Epithelial cell of prostate (primary cell): ENCODE measurements around the gene THAP3.
"Not testable (repeated sequence)": the region's sequence is repeated elsewhere in the genome, so short reads cannot be mapped to it uniquely, and the experiment has no call there.

ENCODE experiments used
- DNase-seq: peaks from one replicate; pipeline ENCODE4 v3.0.0-alpha.2; 2011; ENCODE audit warnings: low read depth, low spot score
- H3K27ac ChIP-seq: fragments of 450-650 bp; 2 replicates; pipeline ENCODE4 v1.5.1; 2017; ENCODE audit warnings: mild to moderate bottlenecking

Gene THAP3

GRCh38 chr1:6632588-6633514, 8.2 kb downstream of the THAP3 start:
- no peak overlapping the region for H3K27ac ChIP-seq
- no peak for DNase-seq

- no peak for DNase-seq
- H3K27ac ChIP-seq, result no peak overlapping the region
These were observed 9.8 kb downstream of the THAP3 start for GRCh38 chr1:6634371-6635052.

- H3K27ac ChIP-seq, result no peak overlapping the region
- DNase-seq, result no peak
These were observed 10.7 kb downstream of the THAP3 start for GRCh38 chr1:6635161-6635909.

GRCh38 chr1:6635910-6636760, 11.5 kb downstream of the THAP3 start:
- no peak for DNase-seq
- H3K27ac ChIP-seq, result no peak overlapping the region

- not testable (repeated sequence) for H3K27ac ChIP-seq, DNase-seq
These were observed 12.1 kb downstream of the THAP3 start for GRCh38 chr1:6636778-6637177.

- H3K27ac ChIP-seq, result no peak overlapping the region
- DNase-seq, result no peak
These were observed 13.1 kb downstream of the THAP3 start for GRCh38 chr1:6637770-6638169.

GRCh38 chr1:6638226-6638625, 13.6 kb downstream of the THAP3 start:
- no peak overlapping the region for H3K27ac ChIP-seq
- no peak for DNase-seq

- not testable (repeated sequence) for H3K27ac ChIP-seq, DNase-seq
These were observed 16.2 kb downstream of the THAP3 start for GRCh38 chr1:6640867-6641266.

- no peak overlapping the region for H3K27ac ChIP-seq
- no peak for DNase-seq
These were observed 20.4 kb downstream of the THAP3 start for GRCh38 chr1:6645018-6645417.

- DNase-seq, result no peak
- H3K27ac ChIP-seq, result no peak overlapping the region
These were observed 22.0 kb downstream of the THAP3 start for GRCh38 chr1:6646499-6647148.

- no peak overlapping the region for H3K27ac ChIP-seq
- DNase-seq, result no peak
These were observed 23.9 kb downstream of the THAP3 start for GRCh38 chr1:6648556-6648955.

GRCh38 chr1:6651909-6652308, 27.2 kb downstream of the THAP3 start:
- no peak for DNase-seq
- H3K27ac ChIP-seq, result no peak overlapping the region

- no peak for DNase-seq
- no peak overlapping the region for H3K27ac ChIP-seq
These were observed 28.3 kb downstream of the THAP3 start for GRCh38 chr1:6652986-6653385.

GRCh38 chr1:6653436-6654290, 29.0 kb downstream of the THAP3 start:
- H3K27ac ChIP-seq, result no peak overlapping the region
- no peak for DNase-seq

- no peak for DNase-seq
- H3K27ac ChIP-seq, result no peak overlapping the region
These were observed 32.5 kb downstream of the THAP3 start for GRCh38 chr1:6657138-6657537.

GRCh38 chr1:6658359-6659060, 33.8 kb downstream of the THAP3 start:
- no peak overlapping the region for H3K27ac ChIP-seq
- DNase-seq, result no peak

GRCh38 chr1:6660415-6661049, 35.9 kb downstream of the THAP3 start:
- H3K27ac ChIP-seq, result no peak overlapping the region
- DNase-seq, result no peak
